HCT116 (cell line): Measurements from ENCODE around the gene NCOA1. TPM values are rescaled to one million over a fixed set of nuclear protein-coding genes. Genes with fewer than 3 reads are reported as not detected.
"Not testable (repeated sequence)": the region's sequence is repeated elsewhere in the genome, so short reads cannot be mapped to it uniquely, and the experiment has no call there.

Source experiments
- ATAC-seq: fragments of 200-7000 bp; cut with Tn5 transposase; 2 replicates; pipeline ENCODE4 v1.9.1; 2020; ENCODE audit warnings: mild to moderate bottlenecking, moderate library complexity
- BruUV-seq: library from RNA; stranded (reverse); fragments of 400-500 nt; replicated peaks from 2 replicates; lab custom pipeline; 2021; lab: Mats Ljungman, UMichigan
- CTCF ChIA-PET: fragments of 300-600 bp; sonication (Branson Sonifier 250); formaldehyde crosslinking; loops from one replicate; lab custom pipeline; 2021; ENCODE audit warnings: antibody characterized with exemption; lab: Charles Lee
- POLR2A ChIA-PET: fragments of 300-600, 350-600 bp; sonication (Branson Sonifier 250); formaldehyde crosslinking; loops from one replicate; lab custom pipeline; 2021; ENCODE audit warnings: antibody characterized with exemption; lab: Charles Lee
- RAD21 ChIA-PET, 2 experiments: fragments of 300-600 bp; sonication (Branson Sonifier 250); formaldehyde crosslinking; loops; one replicate each; lab custom pipeline; 2023; ENCODE audit warnings: low total read pairs in 2 of 2; ENCODE audit not compliant: uncharacterized antibody in 2 of 2, unreplicated experiment in 2 of 2, low non-redundant PET in 1 of 2; lab: Charles Lee
- DNase-seq: peaks from one replicate; pipeline ENCODE4 v3.0.0-alpha.2; 2010; ENCODE audit warnings: low read depth, low spot score
- H2AFZ ChIP-seq: fragments of 200-600 bp; shearing (Covaris generic), sonication (generic); 2 replicates; pipeline ENCODE4 v1.6.1; 2017; ENCODE audit warnings: low read depth, mixed run types, mixed read lengths, antibody characterized with exemption, low read length; ENCODE audit not compliant: poor library complexity, severe bottlenecking
- H3K27ac ChIP-seq: 2 replicates; pipeline ENCODE4 v1.5.1; 2012; ENCODE audit warnings: low read depth, low read length
- H3K27me3 ChIP-seq: fragments of 200-600 bp; sonication (generic); 2 replicates; pipeline ENCODE4 v1.6.1; 2016; ENCODE audit warnings: mixed run types, low read length, mixed read lengths; ENCODE audit not compliant: insufficient read depth
- H3K36me3 ChIP-seq, 2 experiments: fragments of 200-500 bp in 1 of 2; fragments of 200-600 bp in 1 of 2; sonication (Bioruptor generic) in 1 of 2; sonication (generic) in 1 of 2; 2 replicates each; pipeline versions ENCODE4 v1.5.1 to v1.6.1; 2014 to 2016; ENCODE audit warnings: low read length in 2 of 2, inconsistent platforms in 1 of 2, mixed read lengths in 1 of 2, mixed run types in 1 of 2; ENCODE audit not compliant: insufficient read depth in 2 of 2, control insufficient read depth in 1 of 2
- H3K4me1 ChIP-seq, 2 experiments: fragments of 200-600 bp in 1 of 2; sonication (generic) in 1 of 2; 2 replicates each; pipeline versions ENCODE4 v1.5.1 to v1.6.1; 2012 to 2017; ENCODE audit warnings: low read length in 2 of 2, inconsistent platforms in 1 of 2, mild to moderate bottlenecking in 1 of 2, mixed read lengths in 1 of 2, mixed run types in 1 of 2, moderate library complexity in 1 of 2; ENCODE audit not compliant: insufficient read depth in 2 of 2, control insufficient read depth in 1 of 2
- H3K4me2 ChIP-seq: fragments of 200-600 bp; sonication (generic); 2 replicates; pipeline ENCODE4 v1.6.1; 2017; ENCODE audit warnings: mixed run types, low read length, mixed read lengths
- H3K4me3 ChIP-seq, 2 experiments: fragments of 200-600 bp in 1 of 2; sonication (generic) in 1 of 2; replicated peaks in 1 of 2; 2 replicates each; pipeline ENCODE4 v1.5.1; 2011 to 2016; ENCODE audit warnings: low read length in 2 of 2, control low read depth in 1 of 2, low read depth in 1 of 2, mild to moderate bottlenecking in 1 of 2, mixed read lengths in 1 of 2, mixed run types in 1 of 2
- H3K79me2 ChIP-seq: fragments of 200-600 bp; sonication (generic); 2 replicates; pipeline ENCODE4 v1.6.1; 2017; ENCODE audit warnings: mild to moderate bottlenecking, mixed run types, low read length, moderate library complexity, mixed read lengths; ENCODE audit not compliant: insufficient read depth
- H3K9ac ChIP-seq: fragments of 200-600 bp; sonication (generic); 2 replicates; pipeline ENCODE4 v1.6.1; 2016; ENCODE audit warnings: low read length, mixed read lengths
- H3K9me2 ChIP-seq: fragments of 200-600 bp; sonication (generic), shearing (Covaris generic); 2 replicates; pipeline ENCODE4 v1.6.1; 2017; ENCODE audit warnings: mixed run types, mild to moderate bottlenecking, moderate library complexity; ENCODE audit not compliant: insufficient read depth
- H3K9me3 ChIP-seq, 2 experiments: fragments of 200-500 bp in 1 of 2; fragments of 200-600 bp in 1 of 2; sonication (Bioruptor generic) in 1 of 2; sonication (generic) in 1 of 2; 2 replicates each; pipeline ENCODE4 v1.6.1; 2014 to 2017; ENCODE audit warnings: low read length in 2 of 2, mixed read lengths in 2 of 2, inconsistent platforms in 1 of 2, low read depth in 1 of 2, mild to moderate bottlenecking in 1 of 2, mixed run types in 1 of 2, moderate library complexity in 1 of 2; ENCODE audit not compliant: control insufficient read depth in 1 of 2, insufficient read depth in 1 of 2
- H4K20me1 ChIP-seq: fragments of 200-600 bp; sonication (generic), shearing (Covaris generic); 2 replicates; pipeline ENCODE4 v1.6.1; 2017; ENCODE audit warnings: mixed run types, mild to moderate bottlenecking, moderate library complexity; ENCODE audit not compliant: insufficient read depth
- EGR1 ChIP-seq: IDR thresholded peaks from 2 replicates; pipeline ENCODE4 v1.6.1; 2012; ENCODE audit warnings: low read depth
- POLR2AphosphoS5 ChIP-seq: IDR thresholded peaks from 2 replicates; pipeline ENCODE4 v1.6.1; 2011; ENCODE audit warnings: mild to moderate bottlenecking, low read depth, low read length, moderate library complexity
- RAD21 ChIP-seq: IDR thresholded peaks from 2 replicates; pipeline ENCODE4 v1.6.1; 2012; ENCODE audit warnings: low read depth, mild to moderate bottlenecking
- SP1 ChIP-seq: IDR thresholded peaks from 2 replicates; pipeline ENCODE4 v1.6.1; 2012; ENCODE audit warnings: low read depth
- TCF7L2 ChIP-seq: IDR thresholded peaks from 2 replicates; pipeline ENCODE4 v1.7.0; 2011; ENCODE audit warnings: borderline replicate concordance, inconsistent platforms; ENCODE audit not compliant: insufficient read depth, insufficient read length; ENCODE audit errors: extremely low read depth
- YY1 ChIP-seq: IDR thresholded peaks from 2 replicates; pipeline ENCODE4 v1.6.1; 2011; ENCODE audit warnings: low read length, low read depth, moderate library complexity, mild to moderate bottlenecking; ENCODE audit not compliant: insufficient replicate concordance; ENCODE audit errors: extremely low read depth
- intact Hi-C: fragments of 100-400 bp; cut with micrococcal nuclease; formaldehyde crosslinking; loops from 2 replicates; pipeline ENCODE4 v1.10.0; 2022
- total RNA-seq: library from RNA; stranded (reverse); gene quantifications from one replicate; pipeline ENCODE4 v1.2.1, GENCODE V29; 2021; ENCODE audit not compliant: unreplicated experiment
- TF ChIP-seq, protein P1 (sequence below), 3 experiments: fragments of 200-600 bp in 1 of 3; sonication (generic) in 1 of 3; IDR thresholded peaks in 2 of 3; conservative IDR thresholded peaks in 1 of 3; 2 replicates each; pipeline ENCODE4 v1.5.1; 2012 to 2017; ENCODE audit warnings: low read depth in 2 of 3, low read length in 2 of 3, antibody characterized with exemption in 1 of 3, borderline replicate concordance in 1 of 3, control low read depth in 1 of 3, mild to moderate bottlenecking in 1 of 3, mixed read lengths in 1 of 3, mixed run types in 1 of 3, moderate library complexity in 1 of 3; ENCODE audit not compliant: insufficient read depth in 1 of 3
- TF ChIP-seq, protein P2 (sequence below): IDR thresholded peaks from 2 replicates; pipeline ENCODE4 v1.6.1; 2012

The NCOA1 gene
- total RNA-seq, 1 experiment from 2014 or later: 10.4 TPM

DNA sequence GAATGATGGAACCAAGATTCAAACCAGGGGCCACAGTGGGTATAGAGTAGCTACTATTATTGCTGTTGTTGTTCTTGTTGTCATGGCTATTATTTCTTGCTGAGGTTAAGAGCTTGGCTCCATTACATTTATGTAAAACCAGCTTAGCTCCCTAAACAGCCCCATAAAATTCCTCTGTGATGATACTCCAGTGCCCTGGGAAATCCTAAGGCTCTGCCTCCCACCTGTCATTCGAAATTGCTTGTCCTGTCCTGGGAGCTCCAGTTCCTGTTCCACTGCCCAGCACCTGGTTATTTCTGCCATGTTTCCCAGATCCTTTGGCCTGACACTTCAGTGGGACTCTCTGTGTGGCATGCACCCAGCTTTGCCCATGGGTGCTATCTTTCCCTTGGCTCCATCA lies 27.8 kb upstream of the NCOA1 start:
- no peaks in the 10 kb centered on the region for H3K36me3 ChIP-seq
- no peaks in the 10 kb centered on the region for H3K79me2 ChIP-seq
- no peak overlapping the region for H3K9ac ChIP-seq
- no peak overlapping the region for H3K4me3 ChIP-seq
- H3K9me2 ChIP-seq: no peaks in the 10 kb centered on the region
- H3K4me1 ChIP-seq: no peaks in the 10 kb centered on the region
- H3K27me3 ChIP-seq: no peaks in the 10 kb centered on the region
- TF ChIP-seq, protein P1, sequence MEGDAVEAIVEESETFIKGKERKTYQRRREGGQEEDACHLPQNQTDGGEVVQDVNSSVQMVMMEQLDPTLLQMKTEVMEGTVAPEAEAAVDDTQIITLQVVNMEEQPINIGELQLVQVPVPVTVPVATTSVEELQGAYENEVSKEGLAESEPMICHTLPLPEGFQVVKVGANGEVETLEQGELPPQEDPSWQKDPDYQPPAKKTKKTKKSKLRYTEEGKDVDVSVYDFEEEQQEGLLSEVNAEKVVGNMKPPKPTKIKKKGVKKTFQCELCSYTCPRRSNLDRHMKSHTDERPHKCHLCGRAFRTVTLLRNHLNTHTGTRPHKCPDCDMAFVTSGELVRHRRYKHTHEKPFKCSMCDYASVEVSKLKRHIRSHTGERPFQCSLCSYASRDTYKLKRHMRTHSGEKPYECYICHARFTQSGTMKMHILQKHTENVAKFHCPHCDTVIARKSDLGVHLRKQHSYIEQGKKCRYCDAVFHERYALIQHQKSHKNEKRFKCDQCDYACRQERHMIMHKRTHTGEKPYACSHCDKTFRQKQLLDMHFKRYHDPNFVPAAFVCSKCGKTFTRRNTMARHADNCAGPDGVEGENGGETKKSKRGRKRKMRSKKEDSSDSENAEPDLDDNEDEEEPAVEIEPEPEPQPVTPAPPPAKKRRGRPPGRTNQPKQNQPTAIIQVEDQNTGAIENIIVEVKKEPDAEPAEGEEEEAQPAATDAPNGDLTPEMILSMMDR (IDR thresholded peaks at IDR 0.05 in 2 of 3, conservative IDR thresholded peaks at IDR 0.05 in 1 of 3; ENCODE audit: borderline replicate concordance in 1 of 3, insufficient read depth in 1 of 3, low read depth in 2 of 3, low read length in 2 of 3): no peak
- BruUV-seq: no TSS peak
- H3K27ac ChIP-seq: no peak overlapping the region
- ATAC-seq (no peak), DNase-seq (no peak)
- ChIA-PET CTCF (no interaction called here), POLR2A (no interaction called here), RAD21 (no interaction called here)
- intact Hi-C loops: no loop called here
- no peaks in the 10 kb centered on the region for H4K20me1 ChIP-seq
- H2AFZ ChIP-seq: no peak overlapping the region
- no peak overlapping the region for H3K4me2 ChIP-seq
- no peaks in the 10 kb centered on the region for H3K9me3 ChIP-seq

DNA sequence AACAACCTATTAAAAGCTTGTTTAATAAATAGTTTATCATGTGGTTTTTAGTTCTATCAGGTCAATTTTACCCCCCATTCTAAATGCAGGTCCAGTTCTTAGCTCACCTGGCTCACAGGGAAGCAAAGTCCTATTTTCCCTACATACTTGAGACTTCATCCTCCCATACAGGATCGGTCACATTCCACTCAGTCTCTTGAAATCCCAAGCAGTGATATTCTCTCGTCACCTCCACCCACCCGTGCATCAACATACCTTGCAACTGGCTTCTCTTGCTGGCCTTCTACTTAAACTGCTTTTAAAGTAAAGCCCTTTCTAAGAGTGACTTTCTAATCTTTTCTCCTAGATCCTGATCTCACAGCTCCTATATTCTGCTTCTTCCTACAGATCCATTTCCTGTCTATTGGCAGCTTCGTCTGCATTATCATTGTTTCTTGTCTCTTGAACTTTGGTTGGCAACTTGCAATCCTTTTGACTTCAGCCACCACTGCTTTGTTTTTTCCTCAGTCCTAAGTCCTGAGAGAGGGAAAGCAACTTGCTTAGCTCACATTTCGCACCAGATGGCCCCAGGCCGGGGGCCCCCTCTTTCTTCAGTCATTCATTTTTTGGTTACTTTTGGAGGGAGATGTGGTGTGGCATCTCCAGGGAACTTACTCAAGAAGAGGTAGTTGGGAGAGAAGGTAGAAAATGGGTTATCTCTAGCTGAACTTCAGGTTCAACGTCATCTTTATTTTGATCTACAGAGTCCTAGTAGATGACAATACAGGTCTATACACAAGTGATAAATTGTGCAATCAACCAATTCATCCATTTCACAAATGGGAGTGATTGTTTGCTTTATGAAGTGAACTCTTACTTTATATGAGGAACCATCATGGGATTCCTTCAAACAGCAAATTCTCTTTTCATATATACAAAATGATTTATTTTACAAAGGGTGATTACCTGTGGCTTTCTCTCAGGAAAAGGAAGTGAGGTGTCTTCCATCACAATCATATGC lies 23.9 kb upstream of the NCOA1 start:
- Histone ChIP-seq H3K9me3 (no peaks in the 10 kb centered on the region), H3K4me1 (0 out of 4 replicates have a peak, but pooled peaks cover 0 to 2% of the 10 kb centered on the region in 2 experiments), H3K4me3 (no peak overlapping the region), H2AFZ (no peak overlapping the region), H3K4me2 (no peak overlapping the region), H3K27me3 (no peaks in the 10 kb centered on the region), H3K79me2 (no peaks in the 10 kb centered on the region), H3K9ac (no peak overlapping the region), H3K9me2 (no peaks in the 10 kb centered on the region), H3K36me3 (no peaks in the 10 kb centered on the region), H3K27ac (no peak overlapping the region), H4K20me1 (no peaks in the 10 kb centered on the region)
- TF ChIP-seq YY1 (no peak), POLR2AphosphoS5 (no peak), SP1 (no peak), RAD21 (no peak), TCF7L2 (no peak), EGR1 (no peak)
- TF ChIP-seq, protein P2, sequence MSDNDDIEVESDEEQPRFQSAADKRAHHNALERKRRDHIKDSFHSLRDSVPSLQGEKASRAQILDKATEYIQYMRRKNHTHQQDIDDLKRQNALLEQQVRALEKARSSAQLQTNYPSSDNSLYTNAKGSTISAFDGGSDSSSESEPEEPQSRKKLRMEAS: no peak
- ChIA-PET CTCF (no interaction called here), POLR2A (no interaction called here), RAD21 (interaction anchor here in 1 of 2 experiments (0.5 kb wide), 1 partner anchor 574 kb away, joined by 3 read pairs; no protein-coding TSS in a partner anchor)
- ATAC-seq (no peak), DNase-seq (no peak)
- BruUV-seq: no TSS peak
- intact Hi-C loops: no loop called here

DNA sequence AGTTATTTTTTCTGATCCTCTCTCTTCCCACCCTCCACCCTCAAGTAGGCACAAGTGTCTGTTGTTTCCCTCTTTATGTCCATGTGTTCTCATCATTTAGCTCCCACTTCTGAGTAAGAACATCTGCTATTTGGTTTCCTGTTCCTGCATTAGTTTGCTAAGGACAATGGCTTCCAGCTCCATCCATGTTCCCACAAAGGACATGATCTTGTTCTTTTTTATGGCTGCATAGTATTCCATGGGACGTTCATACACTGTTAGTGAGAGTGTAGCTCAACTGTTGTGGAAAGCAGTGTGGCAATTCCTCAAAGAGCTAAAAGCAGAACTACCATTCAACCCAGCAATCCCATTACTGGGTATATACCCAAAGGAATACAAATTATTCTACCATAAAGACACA lies 22.6 kb upstream of the NCOA1 start:
- H3K4me1 ChIP-seq, ATAC-seq, DNase-seq, H3K79me2 ChIP-seq, H3K9me3 ChIP-seq, H3K27me3 ChIP-seq, H3K4me2 ChIP-seq, intact Hi-C loops, CTCF ChIA-PET, H4K20me1 ChIP-seq, RAD21 ChIA-PET, H3K36me3 ChIP-seq, BruUV-seq, H2AFZ ChIP-seq, H3K9ac ChIP-seq, H3K27ac ChIP-seq, H3K4me3 ChIP-seq, POLR2A ChIA-PET, H3K9me2 ChIP-seq: not testable (repeated sequence)
